Measurements from ENCODE around the gene RIN2.

Gene RIN2

DNA sequence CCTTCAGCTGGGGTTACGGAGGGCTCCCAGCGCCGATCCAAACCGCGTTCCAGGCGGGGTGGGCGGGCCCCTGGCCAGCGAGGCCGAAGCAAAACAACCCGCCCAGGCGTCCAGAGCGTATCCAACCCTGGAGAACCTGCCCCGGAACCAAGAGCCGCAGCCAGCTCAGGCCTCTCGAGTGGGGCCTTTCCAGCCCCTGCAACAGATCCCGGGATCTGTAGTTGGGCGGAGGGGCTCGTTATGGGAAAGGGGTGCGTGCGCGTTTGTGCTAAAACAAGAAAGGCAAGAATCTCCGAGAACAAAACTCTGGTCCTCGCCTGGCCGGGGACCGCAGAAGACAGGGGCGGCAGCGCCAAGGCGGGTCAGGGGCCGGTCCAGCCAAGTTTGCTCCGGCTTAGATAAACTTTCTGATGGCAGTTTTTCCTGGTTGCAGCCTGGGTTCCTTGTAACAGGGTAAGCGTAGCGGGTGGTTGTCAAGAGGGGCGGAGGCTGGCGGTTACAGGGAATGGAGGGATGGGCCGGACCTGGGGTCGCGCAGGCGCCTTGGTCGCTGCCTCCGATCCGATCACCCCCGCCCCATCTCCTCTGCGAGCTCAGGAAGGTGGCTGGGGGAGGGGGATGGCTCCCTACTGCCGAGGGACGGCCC lies 448 bp upstream of the RIN2 start:
- Histone ChIP-seq H3K36me3 (ENCODE audit: insufficient read depth) (no peaks in the 10 kb centered on the region), H3K4me1 (ENCODE audit: low read depth, poor library complexity, severe bottlenecking) (peaks cover 36% of the 10 kb centered on the region), H4K20me1 (ENCODE audit: insufficient read depth) (no peaks in the 10 kb centered on the region), H3K4me3 (IDR thresholded peaks at IDR 0.05; ENCODE audit: insufficient read depth, low read depth, low read length) (no peak overlapping the region), H3K4me2 (peak overlapping the region; percentile 78), H3K79me2 (ENCODE audit: insufficient read depth, low read depth) (no peaks in the 10 kb centered on the region), H3K27me3 (ENCODE audit: insufficient read depth, low read depth) (no peaks in the 10 kb centered on the region), H2AFZ (ENCODE audit: low read depth) (peak overlapping the region; percentile 96), H3K9ac (peak overlapping the region; percentile 66), H3K27ac (peak overlapping the region; percentile 22; the same call in 1 of the 2 replicates)
- TF ChIP-seq, protein P1, sequence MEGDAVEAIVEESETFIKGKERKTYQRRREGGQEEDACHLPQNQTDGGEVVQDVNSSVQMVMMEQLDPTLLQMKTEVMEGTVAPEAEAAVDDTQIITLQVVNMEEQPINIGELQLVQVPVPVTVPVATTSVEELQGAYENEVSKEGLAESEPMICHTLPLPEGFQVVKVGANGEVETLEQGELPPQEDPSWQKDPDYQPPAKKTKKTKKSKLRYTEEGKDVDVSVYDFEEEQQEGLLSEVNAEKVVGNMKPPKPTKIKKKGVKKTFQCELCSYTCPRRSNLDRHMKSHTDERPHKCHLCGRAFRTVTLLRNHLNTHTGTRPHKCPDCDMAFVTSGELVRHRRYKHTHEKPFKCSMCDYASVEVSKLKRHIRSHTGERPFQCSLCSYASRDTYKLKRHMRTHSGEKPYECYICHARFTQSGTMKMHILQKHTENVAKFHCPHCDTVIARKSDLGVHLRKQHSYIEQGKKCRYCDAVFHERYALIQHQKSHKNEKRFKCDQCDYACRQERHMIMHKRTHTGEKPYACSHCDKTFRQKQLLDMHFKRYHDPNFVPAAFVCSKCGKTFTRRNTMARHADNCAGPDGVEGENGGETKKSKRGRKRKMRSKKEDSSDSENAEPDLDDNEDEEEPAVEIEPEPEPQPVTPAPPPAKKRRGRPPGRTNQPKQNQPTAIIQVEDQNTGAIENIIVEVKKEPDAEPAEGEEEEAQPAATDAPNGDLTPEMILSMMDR (conservative IDR thresholded peaks at IDR 0.05; ENCODE audit: low read depth, low read length): no peak

DNA sequence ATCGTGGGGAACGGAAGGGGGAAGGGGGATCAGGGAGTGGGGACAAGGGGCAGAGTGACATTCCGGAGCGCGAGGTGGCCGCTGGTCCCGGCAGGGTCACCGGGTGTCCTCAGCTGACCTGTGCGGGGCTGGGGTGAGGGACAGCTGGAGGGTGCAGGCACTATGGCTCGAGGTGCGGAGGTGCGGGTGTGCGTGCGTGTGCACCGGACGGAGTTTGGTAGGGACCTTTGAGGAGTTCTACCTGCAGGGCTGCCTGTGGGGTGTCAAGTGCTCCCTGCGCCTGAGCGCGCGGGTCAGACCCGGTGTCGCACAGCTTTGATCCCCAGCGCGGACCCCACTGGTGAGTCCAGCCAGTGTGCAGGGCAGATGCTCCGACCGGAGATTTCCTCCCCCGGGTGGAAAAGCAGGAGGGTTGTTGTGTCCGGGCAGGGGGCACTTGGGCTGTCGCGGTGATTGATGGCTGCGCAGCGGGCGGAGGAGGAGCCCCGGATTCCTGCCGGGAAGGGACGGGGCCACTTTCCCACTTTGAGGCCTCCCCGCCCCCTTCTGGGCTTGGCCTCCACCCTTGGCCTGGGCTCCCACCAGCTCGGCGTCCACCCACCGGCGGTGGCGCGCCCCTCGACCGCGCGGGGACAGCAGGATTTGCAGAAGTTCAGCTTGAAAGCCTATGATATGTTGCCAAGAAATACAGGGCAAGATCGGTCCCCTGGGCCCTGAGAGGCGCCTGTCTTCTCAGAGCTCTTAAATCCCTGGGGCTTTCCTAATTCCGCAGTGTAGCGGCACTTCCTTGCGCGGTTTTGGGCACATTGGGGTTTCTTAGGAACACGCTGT lies 658 bp downstream of the RIN2 start:
- TF ChIP-seq, protein P1 (conservative IDR thresholded peaks at IDR 0.05; ENCODE audit: low read depth, low read length): no peak
- H3K4me1 ChIP-seq (ENCODE audit: low read depth, poor library complexity, severe bottlenecking): peaks cover 36% of the 10 kb centered on the region
- H3K27me3 ChIP-seq (ENCODE audit: insufficient read depth, low read depth): no peaks in the 10 kb centered on the region
- H2AFZ ChIP-seq (ENCODE audit: low read depth): peak overlapping the region; percentile 96; the same call in 1 of the 2 replicates
- H3K79me2 ChIP-seq (ENCODE audit: insufficient read depth, low read depth): no peaks in the 10 kb centered on the region
- H3K36me3 ChIP-seq (ENCODE audit: insufficient read depth): no peaks in the 10 kb centered on the region
- H3K4me3 ChIP-seq (IDR thresholded peaks at IDR 0.05; ENCODE audit: insufficient read depth, low read depth, low read length): no peak overlapping the region
- H3K27ac ChIP-seq: no peak overlapping the region; the same call in none of the 2 replicates
- H3K4me2 ChIP-seq: peak overlapping the region; percentile 78; the same call in 1 of the 2 replicates
- H3K9ac ChIP-seq: no peak overlapping the region
- H4K20me1 ChIP-seq (ENCODE audit: insufficient read depth): no peaks in the 10 kb centered on the region

DNA sequence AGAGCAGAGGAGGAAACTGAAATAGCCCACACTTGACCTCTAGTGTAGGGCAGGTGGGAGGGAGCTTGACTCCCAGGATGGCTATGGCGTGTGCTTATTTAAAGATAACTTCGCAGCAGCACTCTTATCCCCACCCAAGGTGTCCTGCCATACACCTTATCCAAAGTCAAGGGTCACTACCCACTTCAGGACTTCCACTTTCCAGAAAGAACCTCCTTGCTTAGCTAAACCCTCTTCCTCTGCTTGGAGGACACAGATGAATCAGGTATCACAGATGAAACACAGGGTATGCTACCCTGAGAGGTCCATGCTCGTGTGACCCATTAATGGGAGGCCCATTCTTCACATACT lies 2.3 kb downstream of the RIN2 start:
- H3K4me1 ChIP-seq (ENCODE audit: low read depth, poor library complexity, severe bottlenecking): peaks cover 36% of the 10 kb centered on the region
- H3K4me2 ChIP-seq: no peak overlapping the region
- no peaks in the 10 kb centered on the region for H3K79me2 ChIP-seq (ENCODE audit: insufficient read depth, low read depth)
- H3K36me3 ChIP-seq (ENCODE audit: insufficient read depth): no peaks in the 10 kb centered on the region
- H3K9ac ChIP-seq: no peak overlapping the region
- no peak overlapping the region for H3K4me3 ChIP-seq (IDR thresholded peaks at IDR 0.05; ENCODE audit: insufficient read depth, low read depth, low read length)
- TF ChIP-seq, protein P1 (conservative IDR thresholded peaks at IDR 0.05; ENCODE audit: low read depth, low read length): no peak
- no peaks in the 10 kb centered on the region for H3K27me3 ChIP-seq (ENCODE audit: insufficient read depth, low read depth)
- no peak overlapping the region for H2AFZ ChIP-seq (ENCODE audit: low read depth)
- peak overlapping the region; percentile 21; the same call in 1 of the 2 replicates for H3K27ac ChIP-seq
- H4K20me1 ChIP-seq (ENCODE audit: insufficient read depth): no peaks in the 10 kb centered on the region

DNA sequence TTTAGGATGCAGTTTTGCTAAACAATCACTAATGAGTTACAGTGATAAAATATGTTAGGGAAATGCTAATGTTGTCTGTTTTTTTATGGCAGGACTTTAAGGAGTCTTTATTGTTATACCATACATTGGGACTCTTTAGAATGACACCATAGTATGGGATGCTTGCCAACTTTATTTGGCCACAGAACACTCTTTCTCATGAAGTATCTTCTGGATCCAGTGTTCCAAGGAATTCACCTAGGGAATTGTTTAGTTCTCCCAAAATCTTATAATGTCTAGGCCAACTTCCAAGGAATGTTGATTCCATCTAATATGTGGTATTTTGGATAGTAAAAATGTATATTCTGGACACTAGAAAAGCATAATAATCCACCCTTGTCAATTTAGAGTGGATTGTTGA lies 3.3 kb downstream of the RIN2 start:
- no peaks in the 10 kb centered on the region for H3K36me3 ChIP-seq (ENCODE audit: insufficient read depth)
- TF ChIP-seq, protein P1 (conservative IDR thresholded peaks at IDR 0.05; ENCODE audit: low read depth, low read length): no peak
- H3K27me3 ChIP-seq (ENCODE audit: insufficient read depth, low read depth): no peaks in the 10 kb centered on the region
- no peak overlapping the region for H3K27ac ChIP-seq
- no peak overlapping the region for H3K4me3 ChIP-seq (IDR thresholded peaks at IDR 0.05; ENCODE audit: insufficient read depth, low read depth, low read length)
- H3K9ac ChIP-seq: no peak overlapping the region
- H4K20me1 ChIP-seq (ENCODE audit: insufficient read depth): no peaks in the 10 kb centered on the region
- no peak overlapping the region for H2AFZ ChIP-seq (ENCODE audit: low read depth)
- no peak overlapping the region for H3K4me2 ChIP-seq
- H3K79me2 ChIP-seq (ENCODE audit: insufficient read depth, low read depth): no peaks in the 10 kb centered on the region
- peaks cover 36% of the 10 kb centered on the region for H3K4me1 ChIP-seq (ENCODE audit: low read depth, poor library complexity, severe bottlenecking)

Measured in KMS-11 (cell line).